Psoas muscle (tissue), 8 donors: ENCODE measurements around the gene ACAA2. TPM values are rescaled to one million over a fixed set of nuclear protein-coding genes. Genes with fewer than 3 reads are reported as not detected.

ENCODE experiments used
- ATAC-seq, 4 donors: fragments of 200-7000 bp; cut with Tn5 transposase; one replicate each; pipeline ENCODE4 v1.9.1; 2020; ENCODE audit warnings: moderate library complexity in 3 of 4, mild to moderate bottlenecking in 2 of 4
- DNase-seq, 2 donors: peaks; one replicate each; pipeline ENCODE4 v3.0.0-alpha.2; 2020
- H3K27ac ChIP-seq: fragments of 200-600 bp; one replicate; pipeline ENCODE4 v1.8.0; 2022
- H3K27me3 ChIP-seq, 3 donors: fragments of 200-600 bp in 1 of 3; one replicate each; pipeline versions ENCODE4 v1.6.1 to v1.8.0; 2013 to 2022; ENCODE audit warnings: low read length in 2 of 3, mild to moderate bottlenecking in 2 of 3, moderate library complexity in 1 of 3; ENCODE audit not compliant: insufficient read depth in 3 of 3
- H3K36me3 ChIP-seq, 2 donors: fragments of 200-600 bp in 1 of 2; one replicate each; pipeline versions ENCODE4 v1.6.1 to v1.8.0; 2013 to 2022; ENCODE audit warnings: low read depth in 1 of 2, mild to moderate bottlenecking in 1 of 2, moderate library complexity in 1 of 2; ENCODE audit not compliant: insufficient read depth in 1 of 2
- H3K4me1 ChIP-seq: fragments of 200-600 bp; one replicate; pipeline ENCODE4 v1.8.0; 2022
- H3K4me3 ChIP-seq: fragments of 200-600 bp; one replicate; pipeline ENCODE4 v1.8.0; 2022; ENCODE audit warnings: mild to moderate bottlenecking
- H3K9me3 ChIP-seq: fragments of 200-600 bp; one replicate; pipeline ENCODE4 v1.8.0; 2022
- WGBS, 3 donors: extraction: QIAGEN DNeasy Blood & Tissue Kit; methylation state at CpG; one replicate each; pipeline versions ENCODE4 v1.1.6 to v1.1.7; 2013; 5-methylcytosine and 5-hydroxymethylcytosine counted together
- intact Hi-C, 2 donors: fragments of 100-400 bp; cut with DNase I; formaldehyde crosslinking; loops; one replicate each; pipeline versions ENCODE4 v1.11.0 to v1.14.2; 2022
- polyA plus RNA-seq, 3 donors: library from polyadenylated mRNA; stranded (reverse); fragments of 200-250 nt; gene quantifications; one replicate each; pipeline ENCODE4 v1.2.3, GENCODE V29; 2013
- total RNA-seq, 4 donors: library from RNA; stranded (reverse); fragmentation: NEBNext Ultra II Directional in 2 of 4; extraction: Animal tissue kit (Norgen Biotek cat#: 25700) in 2 of 4; gene quantifications; one replicate each; pipeline versions ENCODE4 v1.2.1 to v1.2.4, GENCODE V29; 2021 to 2023
- TF ChIP-seq, protein P1 (sequence below): fragments of 200-600 bp; IDR thresholded peaks from one replicate; pipeline ENCODE4 v1.8.0; 2022; ENCODE audit warnings: antibody characterized with exemption
- donor health status: healthy with polysubstance abuse.
- donor health status: DM: no; HTN: no; CAD: no; lungs with moderate emphysema.
- donor health status: Bipolar disorder and iron deficiency.
- donor health status: healthy.
- donor health status: DM: yes; HTN: yes; CAD: no.
- donor health status: DM: no; HTN: no; CAD: no.
- donor health status: DM: no; HTN: no; CAD: no.
- donor health status: DM: yes; HTN: yes; CAD: no.

Gene ACAA2
- total and polyA plus RNA-seq, 7 donors: 75.5 to 158 (median 95.4) TPM

DNA sequence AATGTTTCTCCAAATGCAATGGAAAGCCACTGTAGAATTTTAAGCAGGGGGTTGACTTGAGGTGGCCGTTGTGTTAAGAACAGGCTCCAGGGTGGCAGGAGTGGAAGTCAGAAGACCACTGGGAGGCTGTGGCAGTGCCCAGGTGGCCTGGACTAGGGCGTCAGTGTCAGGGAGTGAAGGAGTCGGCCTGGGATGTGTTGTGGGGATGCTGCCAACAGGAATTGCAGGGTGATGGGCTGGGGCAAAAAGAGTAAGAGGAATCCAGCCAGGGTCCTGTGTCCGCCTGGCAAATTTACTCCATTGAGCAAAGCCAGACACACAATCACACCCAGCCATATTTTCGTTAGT lies 55.1 kb downstream of the ACAA2 start:
- Histone ChIP-seq H3K4me3 (no peak overlapping the region), H3K27me3 (no peaks in the 10 kb centered on the region), H3K27ac (no peak overlapping the region), H3K4me1 (no peaks in the 10 kb centered on the region), H3K9me3 (no peaks in the 10 kb centered on the region), H3K36me3 (no peaks in the 10 kb centered on the region)
- ATAC-seq: no peak
- intact Hi-C loops: no loop called here
- TF ChIP-seq, protein P1, sequence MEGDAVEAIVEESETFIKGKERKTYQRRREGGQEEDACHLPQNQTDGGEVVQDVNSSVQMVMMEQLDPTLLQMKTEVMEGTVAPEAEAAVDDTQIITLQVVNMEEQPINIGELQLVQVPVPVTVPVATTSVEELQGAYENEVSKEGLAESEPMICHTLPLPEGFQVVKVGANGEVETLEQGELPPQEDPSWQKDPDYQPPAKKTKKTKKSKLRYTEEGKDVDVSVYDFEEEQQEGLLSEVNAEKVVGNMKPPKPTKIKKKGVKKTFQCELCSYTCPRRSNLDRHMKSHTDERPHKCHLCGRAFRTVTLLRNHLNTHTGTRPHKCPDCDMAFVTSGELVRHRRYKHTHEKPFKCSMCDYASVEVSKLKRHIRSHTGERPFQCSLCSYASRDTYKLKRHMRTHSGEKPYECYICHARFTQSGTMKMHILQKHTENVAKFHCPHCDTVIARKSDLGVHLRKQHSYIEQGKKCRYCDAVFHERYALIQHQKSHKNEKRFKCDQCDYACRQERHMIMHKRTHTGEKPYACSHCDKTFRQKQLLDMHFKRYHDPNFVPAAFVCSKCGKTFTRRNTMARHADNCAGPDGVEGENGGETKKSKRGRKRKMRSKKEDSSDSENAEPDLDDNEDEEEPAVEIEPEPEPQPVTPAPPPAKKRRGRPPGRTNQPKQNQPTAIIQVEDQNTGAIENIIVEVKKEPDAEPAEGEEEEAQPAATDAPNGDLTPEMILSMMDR: no peak
- WGBS, 3 donors: 78 to 90% (median 81%) methylated on average over 5 of the region's 5 CpGs
- no peak for DNase-seq

- ATAC-seq: no peak
- Histone ChIP-seq H3K27ac (no peak overlapping the region), H3K27me3 (no peaks in the 10 kb centered on the region), H3K9me3 (no peaks in the 10 kb centered on the region), H3K4me1 (no peaks in the 10 kb centered on the region), H3K4me3 (no peak overlapping the region), H3K36me3 (no peaks in the 10 kb centered on the region)
- TF ChIP-seq, protein P1: no peak
- 80 to 84% (median 82%) methylated on average over 22 to 23 of the region's 23 CpGs for WGBS, 3 donors
- intact Hi-C loops: no loop called here
- no peak for DNase-seq
Measured at GRCh38 chr18:49757513-49758262, 55.6 kb downstream of the ACAA2 start.

- no peaks in the 10 kb centered on the region for H3K36me3 ChIP-seq
- intact Hi-C loops: no loop called here
- no peaks in the 10 kb centered on the region for H3K27me3 ChIP-seq
- H3K9me3 ChIP-seq: no peaks in the 10 kb centered on the region
- H3K4me3 ChIP-seq: no peak overlapping the region
- H3K27ac ChIP-seq: no peak overlapping the region
- TF ChIP-seq, protein P1: no peak
- no peak for ATAC-seq
- DNase-seq: no peak
- H3K4me1 ChIP-seq: no peaks in the 10 kb centered on the region
- 88 to 95% (median 92%) methylated on average over 9 of the region's 9 CpGs for WGBS, 3 donors
Measured at GRCh38 chr18:49756671-49757362, 56.5 kb downstream of the ACAA2 start.

GRCh38 chr18:49756135-49756534 lies 57.2 kb downstream of the ACAA2 start:
- DNase-seq (no peak), ATAC-seq (no peak)
- Histone ChIP-seq H3K27me3 (no peaks in the 10 kb centered on the region), H3K27ac (no peak overlapping the region), H3K4me1 (no peaks in the 10 kb centered on the region), H3K36me3 (no peaks in the 10 kb centered on the region), H3K4me3 (no peak overlapping the region), H3K9me3 (no peaks in the 10 kb centered on the region)
- 77 to 87% (median 78%) methylated on average over 6 of the region's 6 CpGs for WGBS, 3 donors
- intact Hi-C loops: no loop called here
- TF ChIP-seq, protein P1: no peak
